Measurements from ENCODE around the gene UBE3B. TPM values are rescaled to one million over a fixed set of nuclear protein-coding genes. Genes with fewer than 3 reads are reported as not detected.

Gene UBE3B
- polyA plus RNA-seq, 1 donor (not counting 4 experiments of a cell fraction or from before 2014, with no cell fraction given): 27.1 TPM

DNA sequence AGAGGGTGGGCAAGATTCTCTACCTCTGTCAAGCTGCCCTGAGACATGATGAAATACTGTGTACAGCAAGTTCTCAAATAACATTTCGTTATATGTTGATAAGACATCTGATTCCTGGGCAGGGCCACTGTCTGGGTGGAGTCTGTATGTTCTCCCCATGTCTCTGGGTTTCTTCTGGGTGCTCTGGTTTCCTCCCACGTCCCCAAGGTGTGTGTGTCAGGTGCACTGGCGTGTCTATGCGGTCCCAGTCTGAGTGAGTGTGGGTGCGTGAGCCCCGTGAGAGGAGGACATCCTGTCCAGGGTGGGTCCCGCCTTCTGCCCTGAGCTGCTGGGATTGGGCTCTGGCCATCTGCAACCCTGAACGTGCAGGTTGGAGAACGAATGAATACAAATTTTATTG, 30.0 kb upstream of the UBE3B start:
- H3K27me3 ChIP-seq (ENCODE audit: control insufficient read depth, extremely low read depth, insufficient read depth, low read length): no peaks in the 10 kb centered on the region
- H3K4me3 ChIP-seq (ENCODE audit: control insufficient read depth in 2 of 3, extremely low read depth in 1 of 3, insufficient read depth in 2 of 3, low read depth in 1 of 3, low read length in 3 of 3): no peak overlapping the region
- peaks cover 19% of the 10 kb centered on the region for H3K79me2 ChIP-seq (ENCODE audit: control insufficient read depth, insufficient read depth, low read length)
- H3K4me1 ChIP-seq (ENCODE audit: control insufficient read depth, extremely low read depth, insufficient read depth, low read length): no peaks in the 10 kb centered on the region
- dilution Hi-C loops (cut with MboI; ENCODE audit: extremely low pct_ligation_motif_present, low sequenced_read_pairs): no loop called here
- H3K27ac ChIP-seq (ENCODE audit: control insufficient read depth, insufficient read depth, low read length): no peak overlapping the region
- H3K36me3 ChIP-seq (ENCODE audit: control insufficient read depth in 2 of 2, extremely low read depth in 1 of 2, insufficient read depth in 2 of 2, low read length in 2 of 2): peaks cover 31 to 44% of the 10 kb centered on the region in 2 experiments
- FAIRE-seq (no peak), DNase-seq (ENCODE audit: low read depth, low spot score) (no peak)
- H2AFZ ChIP-seq (ENCODE audit: control insufficient read depth, low read length): no peak overlapping the region
- H3K9me1 ChIP-seq (ENCODE audit: control insufficient read depth, extremely low read depth, insufficient read depth, low read length): peaks cover 2% of the 10 kb centered on the region
- H3K9me3 ChIP-seq (ENCODE audit: control insufficient read depth, low read depth, low read length): no peaks in the 10 kb centered on the region
- TF ChIP-seq EZH2 (IDR thresholded peaks at IDR 0.05; ENCODE audit: low read length): no peak
- TF ChIP-seq, protein P1, sequence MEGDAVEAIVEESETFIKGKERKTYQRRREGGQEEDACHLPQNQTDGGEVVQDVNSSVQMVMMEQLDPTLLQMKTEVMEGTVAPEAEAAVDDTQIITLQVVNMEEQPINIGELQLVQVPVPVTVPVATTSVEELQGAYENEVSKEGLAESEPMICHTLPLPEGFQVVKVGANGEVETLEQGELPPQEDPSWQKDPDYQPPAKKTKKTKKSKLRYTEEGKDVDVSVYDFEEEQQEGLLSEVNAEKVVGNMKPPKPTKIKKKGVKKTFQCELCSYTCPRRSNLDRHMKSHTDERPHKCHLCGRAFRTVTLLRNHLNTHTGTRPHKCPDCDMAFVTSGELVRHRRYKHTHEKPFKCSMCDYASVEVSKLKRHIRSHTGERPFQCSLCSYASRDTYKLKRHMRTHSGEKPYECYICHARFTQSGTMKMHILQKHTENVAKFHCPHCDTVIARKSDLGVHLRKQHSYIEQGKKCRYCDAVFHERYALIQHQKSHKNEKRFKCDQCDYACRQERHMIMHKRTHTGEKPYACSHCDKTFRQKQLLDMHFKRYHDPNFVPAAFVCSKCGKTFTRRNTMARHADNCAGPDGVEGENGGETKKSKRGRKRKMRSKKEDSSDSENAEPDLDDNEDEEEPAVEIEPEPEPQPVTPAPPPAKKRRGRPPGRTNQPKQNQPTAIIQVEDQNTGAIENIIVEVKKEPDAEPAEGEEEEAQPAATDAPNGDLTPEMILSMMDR (optimal IDR thresholded peaks at IDR 0.05 in 1 of 3, IDR thresholded peaks at IDR 0.05 in 1 of 3, conservative IDR thresholded peaks at IDR 0.05 in 1 of 3; ENCODE audit: extremely low read depth in 1 of 3, insufficient read depth in 2 of 3, low read length in 3 of 3): no peak
- no peak overlapping the region for H3K9ac ChIP-seq (ENCODE audit: control insufficient read depth, extremely low read depth, insufficient read depth, low read length)
- peaks cover 4% of the 10 kb centered on the region for H4K20me1 ChIP-seq (ENCODE audit: control insufficient read depth, extremely low read depth, insufficient read depth, low read length)
- H3K4me2 ChIP-seq (ENCODE audit: control insufficient read depth, extremely low read depth, insufficient read depth, low read depth, low read length): no peak overlapping the region

DNA sequence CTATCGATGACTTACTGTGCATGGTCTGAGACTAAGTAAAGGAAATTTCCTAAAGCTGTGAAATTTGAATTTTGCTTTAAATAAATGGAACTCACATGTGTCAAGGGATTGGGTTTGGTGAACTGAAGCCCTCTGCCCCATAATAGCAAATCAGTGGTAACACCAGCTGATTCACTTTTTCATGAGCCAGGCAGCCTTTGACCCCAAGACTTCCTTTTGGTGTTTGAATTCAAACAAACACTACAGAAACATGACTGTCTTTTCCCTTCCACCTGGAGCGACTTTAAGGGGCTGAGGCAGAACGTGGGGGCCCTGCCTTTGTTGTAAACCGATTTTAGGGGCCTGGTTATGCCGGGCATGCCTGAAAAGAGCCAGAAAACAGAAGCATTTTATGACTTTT, 29.2 kb upstream of the UBE3B start:
- TF ChIP-seq, protein P1 (optimal IDR thresholded peaks at IDR 0.05 in 1 of 3, IDR thresholded peaks at IDR 0.05 in 1 of 3, conservative IDR thresholded peaks at IDR 0.05 in 1 of 3; ENCODE audit: extremely low read depth in 1 of 3, insufficient read depth in 2 of 3, low read length in 3 of 3): no peak
- no peak for TF ChIP-seq EZH2 (IDR thresholded peaks at IDR 0.05; ENCODE audit: low read length)
- dilution Hi-C loops (cut with MboI; ENCODE audit: extremely low pct_ligation_motif_present, low sequenced_read_pairs): no loop called here
- no peak overlapping the region for H2AFZ ChIP-seq (ENCODE audit: control insufficient read depth, low read length)
- peaks cover 2% of the 10 kb centered on the region for H3K9me1 ChIP-seq (ENCODE audit: control insufficient read depth, extremely low read depth, insufficient read depth, low read length)
- no peaks in the 10 kb centered on the region for H3K9me3 ChIP-seq (ENCODE audit: control insufficient read depth, low read depth, low read length)
- peaks cover 21% of the 10 kb centered on the region for H3K79me2 ChIP-seq (ENCODE audit: control insufficient read depth, insufficient read depth, low read length)
- no peak overlapping the region for H3K27ac ChIP-seq (ENCODE audit: control insufficient read depth, insufficient read depth, low read length)
- no peak overlapping the region for H3K4me2 ChIP-seq (ENCODE audit: control insufficient read depth, extremely low read depth, insufficient read depth, low read depth, low read length)
- H3K4me3 ChIP-seq (ENCODE audit: control insufficient read depth in 2 of 3, extremely low read depth in 1 of 3, insufficient read depth in 2 of 3, low read depth in 1 of 3, low read length in 3 of 3): no peak overlapping the region
- H3K4me1 ChIP-seq (ENCODE audit: control insufficient read depth, extremely low read depth, insufficient read depth, low read length): no peaks in the 10 kb centered on the region
- H3K27me3 ChIP-seq (ENCODE audit: control insufficient read depth, extremely low read depth, insufficient read depth, low read length): no peaks in the 10 kb centered on the region
- no peak for FAIRE-seq
- no peak overlapping the region for H3K9ac ChIP-seq (ENCODE audit: control insufficient read depth, extremely low read depth, insufficient read depth, low read length)
- DNase-seq (ENCODE audit: low read depth, low spot score): no peak
- peaks cover 36 to 48% of the 10 kb centered on the region in 2 experiments for H3K36me3 ChIP-seq (ENCODE audit: control insufficient read depth in 2 of 2, extremely low read depth in 1 of 2, insufficient read depth in 2 of 2, low read length in 2 of 2)
- H4K20me1 ChIP-seq (ENCODE audit: control insufficient read depth, extremely low read depth, insufficient read depth, low read length): peaks cover 4% of the 10 kb centered on the region
